OCI-M2 (cell line): Measurements from ENCODE around the gene RNU6-7.

Experiments used
- DNase-seq: peaks from one replicate; lab custom pipeline; 2025; ENCODE audit not compliant: unreplicated experiment; lab: John Stamatoyannopoulos, UW

RNU6-7 gene

GRCh38 chr14:32203928-32204357 is 2.1 kb downstream of the RNU6-7 start:
- no peak for DNase-seq

GRCh38 chr14:32205554-32205953 is 3.7 kb downstream of the RNU6-7 start:
- DNase-seq = no peak

GRCh38 chr14:32205984-32206383 is 4.1 kb downstream of the RNU6-7 start:
- DNase-seq = no peak

GRCh38 chr14:32206552-32206951 is 4.7 kb downstream of the RNU6-7 start:
- no peak for DNase-seq

GRCh38 chr14:32208490-32208889 is 6.6 kb downstream of the RNU6-7 start:
- no peak for DNase-seq

GRCh38 chr14:32209471-32209870 is 7.6 kb downstream of the RNU6-7 start:
- no peak for DNase-seq

- no peak for DNase-seq
These were observed 9.2 kb downstream of the RNU6-7 start for GRCh38 chr14:32211068-32211404.

GRCh38 chr14:32212833-32213232 is 11.0 kb downstream of the RNU6-7 start:
- no peak for DNase-seq

- DNase-seq = no peak
These were observed 15.5 kb downstream of the RNU6-7 start for GRCh38 chr14:32217301-32217700.

GRCh38 chr14:32224737-32225377 is 23.0 kb downstream of the RNU6-7 start:
- no peak for DNase-seq

GRCh38 chr14:32225378-32225920 is 23.6 kb downstream of the RNU6-7 start:
- no peak for DNase-seq

- DNase-seq = no peak
These were observed 24.2 kb downstream of the RNU6-7 start for GRCh38 chr14:32226056-32226455.

- no peak for DNase-seq
These were observed 28.3 kb downstream of the RNU6-7 start for GRCh38 chr14:32230181-32230580.

- no peak for DNase-seq
These were observed 28.9 kb downstream of the RNU6-7 start for GRCh38 chr14:32230695-32231280.

GRCh38 chr14:32232481-32232880 is 30.6 kb downstream of the RNU6-7 start:
- DNase-seq = no peak

GRCh38 chr14:32233260-32233659 is 31.4 kb downstream of the RNU6-7 start:
- DNase-seq = no peak

GRCh38 chr14:32244404-32244803 is 42.6 kb downstream of the RNU6-7 start:
- DNase-seq = no peak

- no peak for DNase-seq
These were observed 44.9 kb downstream of the RNU6-7 start for GRCh38 chr14:32246751-32247150.

GRCh38 chr14:32249371-32249770 is 47.5 kb downstream of the RNU6-7 start:
- no peak for DNase-seq

- DNase-seq = no peak
These were observed 47.9 kb downstream of the RNU6-7 start for GRCh38 chr14:32249780-32250179.

- no peak for DNase-seq
These were observed 48.8 kb downstream of the RNU6-7 start for GRCh38 chr14:32250681-32251080.

- no peak for DNase-seq
These were observed 49.7 kb downstream of the RNU6-7 start for GRCh38 chr14:32251530-32251929.
